Measurements from ENCODE around the gene PAN3. TPM values are rescaled to one million over a fixed set of nuclear protein-coding genes. Genes with fewer than 3 reads are reported as not detected.

Gene PAN3
- total RNA-seq, 1 donor from 2014 or later = 34.5 TPM

DNA sequence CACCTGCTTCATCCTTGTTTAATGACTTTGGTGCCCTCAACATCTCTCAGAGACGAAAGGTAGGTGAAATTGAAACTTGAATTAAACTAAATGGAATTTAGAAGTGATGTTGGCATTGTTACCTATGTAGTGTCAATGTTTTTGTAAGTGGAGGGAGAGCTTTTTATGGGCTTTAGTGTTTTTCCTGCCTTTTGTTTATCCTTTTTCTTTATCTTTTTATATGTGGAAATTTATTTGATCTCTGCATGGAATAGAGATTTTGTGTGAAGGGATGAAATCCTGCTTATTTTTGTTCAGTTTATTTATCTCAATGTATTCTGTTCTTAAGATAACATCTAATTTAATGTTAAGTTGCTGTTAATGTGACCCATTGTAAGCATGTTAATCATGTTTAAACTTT lies 39.5 kb downstream of the PAN3 start:
- DNase-seq (ENCODE audit: low spot score in 2 of 2) = no peak
- no peak overlapping the region for H3K4me3 ChIP-seq
- no peaks in the 10 kb centered on the region for H3K4me1 ChIP-seq
- no peaks in the 10 kb centered on the region for H3K27me3 ChIP-seq
- TF ChIP-seq, protein P1, sequence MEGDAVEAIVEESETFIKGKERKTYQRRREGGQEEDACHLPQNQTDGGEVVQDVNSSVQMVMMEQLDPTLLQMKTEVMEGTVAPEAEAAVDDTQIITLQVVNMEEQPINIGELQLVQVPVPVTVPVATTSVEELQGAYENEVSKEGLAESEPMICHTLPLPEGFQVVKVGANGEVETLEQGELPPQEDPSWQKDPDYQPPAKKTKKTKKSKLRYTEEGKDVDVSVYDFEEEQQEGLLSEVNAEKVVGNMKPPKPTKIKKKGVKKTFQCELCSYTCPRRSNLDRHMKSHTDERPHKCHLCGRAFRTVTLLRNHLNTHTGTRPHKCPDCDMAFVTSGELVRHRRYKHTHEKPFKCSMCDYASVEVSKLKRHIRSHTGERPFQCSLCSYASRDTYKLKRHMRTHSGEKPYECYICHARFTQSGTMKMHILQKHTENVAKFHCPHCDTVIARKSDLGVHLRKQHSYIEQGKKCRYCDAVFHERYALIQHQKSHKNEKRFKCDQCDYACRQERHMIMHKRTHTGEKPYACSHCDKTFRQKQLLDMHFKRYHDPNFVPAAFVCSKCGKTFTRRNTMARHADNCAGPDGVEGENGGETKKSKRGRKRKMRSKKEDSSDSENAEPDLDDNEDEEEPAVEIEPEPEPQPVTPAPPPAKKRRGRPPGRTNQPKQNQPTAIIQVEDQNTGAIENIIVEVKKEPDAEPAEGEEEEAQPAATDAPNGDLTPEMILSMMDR (IDR thresholded peaks at IDR 0.05) = no peak
- no peaks in the 10 kb centered on the region for H3K9me3 ChIP-seq
- intact Hi-C loops (cut with DNase I) = no loop called here
- H3K36me3 ChIP-seq = peaks cover 0 to 3% of the 10 kb centered on the region in 2 donors
- no peak overlapping the region for H3K27ac ChIP-seq

DNA sequence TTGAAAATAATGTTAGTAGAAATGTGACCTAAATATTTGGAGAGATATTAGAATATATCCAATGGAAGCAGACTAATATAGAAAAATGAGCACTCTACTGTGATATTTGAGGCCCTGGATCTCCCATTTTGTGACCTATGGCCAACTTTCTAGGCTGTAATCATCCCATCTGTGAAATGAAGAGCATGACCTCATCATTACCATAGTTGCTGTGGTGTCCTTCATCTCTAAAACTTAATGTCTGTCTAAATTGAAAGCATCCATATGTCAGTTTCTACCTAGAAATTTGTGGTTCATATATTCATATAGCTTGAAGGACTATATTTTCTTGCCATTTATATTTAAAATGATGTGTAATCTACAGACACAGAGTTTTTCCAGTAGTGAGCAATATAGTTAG lies 41.6 kb downstream of the PAN3 start:
- intact Hi-C loops (cut with DNase I) = no loop called here
- DNase-seq (ENCODE audit: low spot score in 2 of 2) = no peak
- Histone ChIP-seq H3K4me3 (no peak overlapping the region), H3K36me3 (peaks cover 0 to 3% of the 10 kb centered on the region in 2 donors), H3K9me3 (no peaks in the 10 kb centered on the region), H3K27ac (no peak overlapping the region), H3K27me3 (no peaks in the 10 kb centered on the region), H3K4me1 (peaks cover 0 to 3% of the 10 kb centered on the region in 2 donors)
- TF ChIP-seq, protein P1 (IDR thresholded peaks at IDR 0.05) = no peak

DNA sequence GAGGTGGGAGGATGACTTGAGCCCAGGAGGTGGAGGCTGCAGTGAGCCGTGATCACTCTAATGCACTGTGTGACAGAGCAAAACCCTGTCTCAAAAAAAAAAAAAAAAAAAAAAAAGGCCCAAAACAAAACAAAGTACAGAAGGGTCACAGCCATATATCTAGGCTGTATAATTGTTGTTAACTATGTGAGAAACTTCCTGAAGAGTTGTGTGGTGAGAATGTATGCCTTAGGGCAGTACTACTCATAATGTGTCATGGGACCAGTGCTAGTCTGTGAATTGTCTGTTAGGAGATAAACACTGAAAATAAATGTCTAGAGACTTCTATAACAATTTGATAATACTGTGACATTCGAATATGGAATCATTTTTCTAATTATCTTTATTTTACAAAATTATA lies 43.1 kb downstream of the PAN3 start:
- H3K27me3 ChIP-seq = no peaks in the 10 kb centered on the region
- no peak overlapping the region for H3K4me3 ChIP-seq
- H3K9me3 ChIP-seq = no peaks in the 10 kb centered on the region
- TF ChIP-seq, protein P1 (IDR thresholded peaks at IDR 0.05) = no peak
- H3K4me1 ChIP-seq = peaks cover 0 to 8% of the 10 kb centered on the region in 2 donors
- no peak for DNase-seq (ENCODE audit: low spot score in 2 of 2)
- H3K36me3 ChIP-seq = peaks cover 0 to 3% of the 10 kb centered on the region in 2 donors
- intact Hi-C loops (cut with DNase I) = no loop called here
- H3K27ac ChIP-seq = no peak overlapping the region

DNA sequence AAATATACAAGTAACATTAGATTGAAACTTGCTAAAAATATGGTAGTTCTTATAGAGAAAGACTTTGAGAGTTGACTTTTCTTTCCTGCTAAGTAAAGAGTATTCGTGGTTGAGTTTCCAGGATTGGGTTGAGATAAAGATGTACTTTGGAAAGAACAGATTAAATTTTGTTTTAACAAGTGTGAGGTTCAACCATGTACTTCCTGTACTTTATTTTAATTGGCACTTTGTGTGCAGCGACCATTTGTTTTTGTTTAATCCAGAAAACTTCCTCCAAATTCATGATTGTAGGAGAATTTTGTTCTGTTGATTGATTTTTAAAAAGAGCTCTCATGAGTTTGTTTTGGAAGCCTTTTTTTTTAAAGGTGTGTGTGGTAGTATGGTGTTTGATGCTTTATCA lies 46.9 kb downstream of the PAN3 start:
- Histone ChIP-seq H3K4me3 (no peak overlapping the region), H3K27me3 (no peaks in the 10 kb centered on the region), H3K27ac (no peak overlapping the region), H3K36me3 (peaks cover 0 to 9% of the 10 kb centered on the region in 2 donors), H3K9me3 (no peaks in the 10 kb centered on the region), H3K4me1 (peaks cover 0 to 8% of the 10 kb centered on the region in 2 donors)
- DNase-seq (ENCODE audit: low spot score in 2 of 2) = no peak
- TF ChIP-seq, protein P1 (IDR thresholded peaks at IDR 0.05) = no peak
- intact Hi-C loops (cut with DNase I) = no loop called here

DNA sequence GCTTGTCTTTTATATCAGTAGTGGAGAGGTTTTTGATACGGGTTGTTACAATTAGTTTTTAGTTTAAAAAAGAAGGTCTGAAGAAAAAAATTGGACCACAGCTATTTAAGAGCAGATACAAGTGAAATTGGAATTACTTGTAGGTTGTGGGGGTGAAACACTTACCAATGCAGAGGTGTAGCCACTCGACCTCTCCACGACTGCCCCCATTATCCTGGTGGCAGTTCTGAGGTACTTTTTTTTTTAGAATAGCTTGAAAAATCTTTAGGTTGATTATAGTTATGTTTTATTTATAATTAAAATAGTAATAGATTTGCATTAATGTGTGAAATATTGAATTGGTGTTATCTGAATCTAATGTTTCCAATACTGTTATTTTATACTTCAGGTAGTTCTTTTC lies 60.7 kb downstream of the PAN3 start:
- TF ChIP-seq, protein P1 (IDR thresholded peaks at IDR 0.05) = no peak
- H3K27me3 ChIP-seq = no peaks in the 10 kb centered on the region
- H3K4me1 ChIP-seq = no peaks in the 10 kb centered on the region
- H3K4me3 ChIP-seq = no peak overlapping the region
- no peak for DNase-seq (ENCODE audit: low spot score in 2 of 2)
- H3K27ac ChIP-seq = no peak overlapping the region
- intact Hi-C loops (cut with DNase I) = no loop called here
- H3K36me3 ChIP-seq = peaks cover 12 to 32% of the 10 kb centered on the region in 2 donors
- H3K9me3 ChIP-seq = no peaks in the 10 kb centered on the region

DNA sequence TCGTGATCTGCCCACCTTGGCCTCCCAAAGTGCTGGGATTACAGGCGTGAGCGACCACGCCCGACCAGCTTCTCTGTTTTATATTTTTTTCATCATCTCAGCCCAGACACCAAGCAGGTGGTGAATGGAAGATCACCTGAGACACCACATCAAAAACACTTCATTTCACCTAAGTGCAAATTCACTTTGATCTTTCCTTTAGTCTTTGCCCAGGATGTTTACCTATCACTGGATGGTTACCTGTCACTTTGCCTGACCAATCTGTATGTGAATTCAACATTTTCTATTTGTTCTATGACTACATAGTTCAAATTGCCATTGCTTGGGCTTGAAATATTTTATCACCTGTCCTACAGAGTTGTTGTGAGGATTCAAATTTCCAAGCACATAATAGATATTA lies 65.7 kb downstream of the PAN3 start:
- no peaks in the 10 kb centered on the region for H3K27me3 ChIP-seq
- intact Hi-C loops (cut with DNase I) = no loop called here
- DNase-seq (ENCODE audit: low spot score in 2 of 2) = no peak
- H3K27ac ChIP-seq = no peak overlapping the region
- TF ChIP-seq, protein P1 (IDR thresholded peaks at IDR 0.05) = no peak
- no peak overlapping the region for H3K4me3 ChIP-seq
- peaks cover 6 to 20% of the 10 kb centered on the region in 2 donors for H3K36me3 ChIP-seq
- no peaks in the 10 kb centered on the region for H3K9me3 ChIP-seq
- H3K4me1 ChIP-seq = no peaks in the 10 kb centered on the region
